Transverse colon (tissue), 4 donors: ENCODE data around the gene FBXO31. TPM values are rescaled to one million over a fixed set of nuclear protein-coding genes. Genes with fewer than 3 reads are reported as not detected.

ENCODE experiments used
- DNase-seq: peaks from one replicate; pipeline ENCODE4 v3.0.0-alpha.2; 2019
- H3K27ac ChIP-seq, 4 donors: fragments of 200-600 bp; sonication (generic); 2 replicates each; pipeline ENCODE4 v1.5.1; 2016 to 2018; ENCODE audit warnings: inconsistent platforms in 4 of 4
- H3K27me3 ChIP-seq: fragments of 200-600 bp; sonication (generic); 2 replicates; pipeline ENCODE4 v1.5.1; 2017; ENCODE audit warnings: inconsistent platforms
- H3K36me3 ChIP-seq, 4 donors: fragments of 200-600 bp; sonication (generic); 2 replicates each; pipeline ENCODE4 v1.5.1; 2017 to 2019; ENCODE audit warnings: inconsistent platforms in 4 of 4
- H3K4me1 ChIP-seq, 4 donors: fragments of 200-600 bp; sonication (generic); 2 replicates each; pipeline ENCODE4 v1.5.1; 2017 to 2020; ENCODE audit warnings: inconsistent platforms in 4 of 4
- H3K4me3 ChIP-seq, 4 donors: fragments of 200-600 bp; sonication (generic); 1 replicate in 1 of 4; 2 replicates in 3 of 4; pipeline versions ENCODE4 v1.5.1 to v1.6.1; 2017 to 2019; ENCODE audit warnings: inconsistent platforms in 4 of 4
- H3K9me3 ChIP-seq, 2 donors: fragments of 200-600 bp; sonication (generic); 2 replicates each; pipeline ENCODE4 v1.5.1; 2017 to 2019; ENCODE audit warnings: inconsistent platforms in 2 of 2
- CTCF ChIP-seq, 5 experiments: fragments of 200-600 bp in 3 of 5; fragments of 450-650 bp in 2 of 5; sonication (generic) in 3 of 5; IDR thresholded peaks; 1 replicate in 2 of 5; 2 replicates in 3 of 5; pipeline ENCODE4 v1.5.1; 2016 to 2017; ENCODE audit warnings: antibody characterized with exemption in 5 of 5, inconsistent platforms in 3 of 5, mild to moderate bottlenecking in 2 of 5, moderate library complexity in 1 of 5
- EP300 ChIP-seq: sonication (generic); formaldehyde crosslinking; IDR thresholded peaks from one replicate; pipeline ENCODE4 v1.6.1; 2017; ENCODE audit warnings: antibody characterized with exemption, low read depth
- POLR2A ChIP-seq: fragments of 450-650 bp; IDR thresholded peaks from one replicate; pipeline ENCODE4 v1.6.1; 2016; ENCODE audit warnings: antibody characterized with exemption, mild to moderate bottlenecking, moderate library complexity
- POLR2AphosphoS5 ChIP-seq, 3 donors: sonication (generic); formaldehyde crosslinking; IDR thresholded peaks; one replicate each; pipeline ENCODE4 v1.6.1; 2016; ENCODE audit warnings: antibody characterized with exemption in 3 of 3
- WGBS, 2 donors: methylation state at CpG; one replicate each; pipeline ENCODE4 v1.1.5; 2018; ENCODE audit warnings: low coverage in 1 of 2; 5-methylcytosine and 5-hydroxymethylcytosine counted together
- in situ Hi-C, 4 donors: fragments of 200-750 bp; cut with MboI; loops; one replicate each; pipeline versions ENCODE4 v1.15.0 to v1.15.1; 2017; ENCODE audit warnings: low sequenced_read_pairs in 3 of 4, low pct_ligation_motif_present in 1 of 4, low pct_unique_long_range_greater_than_20kb in 1 of 4
- intact Hi-C: fragments of 100-400 bp; cut with DNase I; formaldehyde crosslinking; loops from one replicate; pipeline ENCODE4 v1.15.1; 2023; ENCODE audit warnings: low total_unique reads
- total RNA-seq, 4 donors: library from RNA; depleted of rRNA; stranded (reverse); fragments of >200 nt; gene quantifications; one replicate each; pipeline ENCODE4 v1.1.0, GENCODE V29; 2016

Gene FBXO31
- total RNA-seq: 100 to 1,000 TPM in 3 of 4 donors, 10 to 100 TPM in 1; 83.6 to 403 (median 224) TPM

DNA sequence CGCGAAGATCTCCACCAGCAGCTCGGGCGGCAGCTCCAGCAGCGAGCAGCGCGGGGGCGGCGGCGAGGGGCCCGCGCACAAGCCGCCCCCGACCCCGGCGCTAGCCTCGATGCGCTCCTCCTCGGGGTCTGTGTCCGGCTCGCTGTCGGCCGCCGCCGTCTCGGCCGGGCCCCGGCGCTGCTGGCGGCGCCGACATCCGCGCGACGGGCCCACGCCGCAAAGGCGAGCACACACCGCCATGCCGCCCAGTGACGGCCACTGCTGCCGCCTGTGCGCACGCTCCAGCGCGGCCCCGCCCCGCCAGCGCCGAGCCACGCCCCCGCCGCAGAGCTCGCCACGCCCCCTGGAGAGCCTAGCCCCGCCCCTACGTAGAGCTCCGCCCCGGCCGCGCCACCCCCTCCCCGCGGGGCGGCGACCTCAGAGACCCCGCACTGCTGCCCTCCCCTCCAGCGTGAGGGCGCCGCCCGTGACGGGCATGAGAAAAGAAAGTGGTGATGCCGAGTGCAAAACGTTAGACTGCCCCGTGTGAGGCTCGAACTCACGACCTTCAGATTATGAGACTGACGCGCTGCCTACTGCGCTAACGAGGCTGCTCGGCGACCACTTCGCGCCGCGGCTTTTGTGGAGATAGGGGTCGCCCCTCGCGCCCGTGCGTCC, at the start of gene FBXO31:
Gene FBXO31, minus strand, starts transcription at position 272 of the 657 bp plus-strand sequence. Its CDS starts 32 bp downstream, at position 240.
- intact Hi-C loops (no loop called here), in situ Hi-C loops (no loop called here)
- 0% methylated on average over 2 of the region's 92 CpGs; no CpG with 5 or more reads in 1 of the 2 donors for WGBS, 2 donors
- H3K36me3 ChIP-seq: no peaks in the 10 kb centered on the region
- peak within 1 kb of the TSS; percentile 94 to 98 (median 96) for H3K27ac ChIP-seq
- H3K9me3 ChIP-seq: no peaks in the 10 kb centered on the region
- H3K4me1 ChIP-seq: peaks cover 38 to 78% (median 63%) of the 10 kb centered on the region in 4 donors
- H3K27me3 ChIP-seq: no peaks in the 10 kb centered on the region
- TF ChIP-seq POLR2AphosphoS5 (IDR thresholded peaks at IDR 0.05) (peak; percentile 75 to 94 (median 88)), POLR2A (no peak)
- peak; percentile 93 for DNase-seq
- peak within 1 kb of the TSS; percentile 59 to 95 (median 85) for H3K4me3 ChIP-seq

DNA sequence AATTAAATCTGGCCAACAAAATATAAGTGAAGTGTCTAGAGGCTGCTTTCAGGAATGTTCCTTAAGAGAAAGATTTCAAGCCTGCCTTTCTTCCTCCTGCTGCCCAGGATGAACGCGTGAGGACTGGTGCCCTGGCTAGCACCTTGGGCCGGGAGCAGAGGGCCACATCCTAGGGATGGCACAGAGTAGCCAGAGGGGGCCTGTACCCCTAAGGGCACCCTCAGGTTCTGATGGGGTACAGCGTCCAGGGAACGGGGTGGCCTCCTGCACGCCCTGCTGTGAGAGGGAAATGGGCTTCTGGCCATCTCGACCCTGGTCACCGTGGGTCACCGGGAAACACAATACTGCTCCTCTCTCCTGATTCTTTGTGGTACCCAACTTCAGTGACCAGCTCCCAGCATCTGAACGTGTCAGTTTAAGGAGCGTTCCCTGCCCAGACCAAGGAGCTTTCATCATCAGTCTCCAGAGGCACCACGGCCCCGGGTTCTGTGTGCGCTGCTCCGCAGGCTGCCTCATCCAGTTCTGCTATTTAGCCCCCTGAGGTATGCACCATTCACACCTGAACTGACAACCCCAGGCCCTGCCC, 48.8 kb upstream of the FBXO31 start:
- no peak for DNase-seq
- TF ChIP-seq EP300 (no peak), POLR2AphosphoS5 (IDR thresholded peaks at IDR 0.05) (no peak), POLR2A (no peak), CTCF (IDR thresholded peaks at IDR 0.05) (no peak)
- in situ Hi-C loops: no loop called here
- Histone ChIP-seq H3K27me3 (no peaks in the 10 kb centered on the region), H3K27ac (no peak overlapping the region), H3K4me3 (no peak overlapping the region), H3K36me3 (peaks cover 0 to 5% (median 2%) of the 10 kb centered on the region in 4 donors), H3K9me3 (no peaks in the 10 kb centered on the region), H3K4me1 (peaks cover 0 to 19% (median 5%) of the 10 kb centered on the region in 4 donors)
- WGBS, 2 donors: 95% methylated on average over 14 of the region's 15 CpGs; no CpG with 5 or more reads in 1 of the 2 donors
- intact Hi-C loops: no loop called here

GRCh38 chr16:87431926-87432325, 48.4 kb upstream of the FBXO31 start:
- Histone ChIP-seq H3K27ac (no peak overlapping the region), H3K27me3 (no peaks in the 10 kb centered on the region), H3K9me3 (no peaks in the 10 kb centered on the region), H3K4me1 (peaks cover 0 to 19% (median 5%) of the 10 kb centered on the region in 4 donors), H3K36me3 (peaks cover 0 to 5% (median 2%) of the 10 kb centered on the region in 4 donors), H3K4me3 (no peak overlapping the region)
- 76 to 80% methylated on average over 1 to 7 of the region's 7 CpGs for WGBS, 2 donors
- no peak for DNase-seq
- intact Hi-C loops: no loop called here
- in situ Hi-C loops: no loop called here
- TF ChIP-seq POLR2AphosphoS5 (IDR thresholded peaks at IDR 0.05) (no peak), CTCF (IDR thresholded peaks at IDR 0.05) (no peak), EP300 (no peak), POLR2A (no peak)

- no peaks in the 10 kb centered on the region for H3K27me3 ChIP-seq
- intact Hi-C loops: loop anchor here (10.0 kb wide), 1 partner anchor 218 kb away; no protein-coding TSS in a partner anchor
- H3K9me3 ChIP-seq: no peaks in the 10 kb centered on the region
- no peak overlapping the region for H3K4me3 ChIP-seq
- peaks cover 0 to 21% (median 5%) of the 10 kb centered on the region in 4 donors for H3K36me3 ChIP-seq
- no peaks in the 10 kb centered on the region for H3K4me1 ChIP-seq
- no peak for DNase-seq
- in situ Hi-C loops: no loop called here
- 87 to 88% methylated on average over 6 to 18 of the region's 18 CpGs for WGBS, 2 donors
- H3K27ac ChIP-seq: no peak overlapping the region
- no peak for TF ChIP-seq POLR2A
- no peak for TF ChIP-seq POLR2AphosphoS5 (IDR thresholded peaks at IDR 0.05)
- TF ChIP-seq CTCF (IDR thresholded peaks at IDR 0.05): no peak
- TF ChIP-seq EP300: no peak
Observed at GRCh38 chr16:87426423-87427215, 43.0 kb upstream of the FBXO31 start.
